ENCODE data around the gene WDR1. TPM values are rescaled to one million over a fixed set of nuclear protein-coding genes. Genes with fewer than 3 reads are reported as not detected.
A peak's percentile ranks its signal among the peaks of the same experiment; 100 is the strongest.

WDR1 gene
- total RNA-seq, 4 donors from 2014 or later: 353 to 530 (median 419) TPM

GRCh38 chr4:10117359-10118047 lies 904 bp upstream of the WDR1 start:
- Histone ChIP-seq H3K4me3 (peak overlapping the region; percentile 51 to 93), H3K36me3 (peaks cover 0 to 28% of the 10 kb centered on the region in 2 donors), H3K4me1 (peaks cover 2 to 78% (median 26%) of the 10 kb centered on the region in 3 donors), H3K9me3 (no peaks in the 10 kb centered on the region), H3K27ac (peak overlapping the region; percentile 93 to 99 (median 98)), H3K27me3 (no peaks in the 10 kb centered on the region)
- no peak for TF ChIP-seq CTCF (IDR thresholded peaks at IDR 0.05)
- TF ChIP-seq POLR2AphosphoS5 (IDR thresholded peaks at IDR 0.05): peak; percentile 17
- no peak for TF ChIP-seq EP300 (IDR thresholded peaks at IDR 0.05)
- TF ChIP-seq POLR2A (IDR thresholded peaks at IDR 0.05): no peak
- 9 to 10% methylated on average over 10 to 16 of the region's 17 CpGs for WGBS, 2 donors (ENCODE audit: low coverage in 1 of 2)
- ATAC-seq: no peak

- WGBS, 2 donors (ENCODE audit: low coverage in 1 of 2): 3 to 5% methylated on average over 4 to 6 of the region's 70 CpGs
- Histone ChIP-seq H3K36me3 (peaks cover 0 to 43% of the 10 kb centered on the region in 2 donors), H3K27ac (peak overlapping the region; percentile 89 to 99 (median 98)), H3K4me3 (peak overlapping the region; percentile 62 to 93), H3K4me1 (peaks cover 2 to 85% (median 41%) of the 10 kb centered on the region in 3 donors), H3K27me3 (no peaks in the 10 kb centered on the region), H3K9me3 (no peaks in the 10 kb centered on the region)
- TF ChIP-seq POLR2A (IDR thresholded peaks at IDR 0.05) (no peak), CTCF (IDR thresholded peaks at IDR 0.05) (no peak), POLR2AphosphoS5 (IDR thresholded peaks at IDR 0.05) (peak; percentile 16), EP300 (IDR thresholded peaks at IDR 0.05) (no peak)
- ATAC-seq: no peak
These were observed 616 bp downstream of the WDR1 start for GRCh38 chr4:10115797-10116568.

GRCh38 chr4:10115271-10115796 lies 1.3 kb downstream of the WDR1 start:
- Histone ChIP-seq H3K27me3 (no peaks in the 10 kb centered on the region), H3K27ac (peak overlapping the region; percentile 89 to 99 (median 98)), H3K4me1 (peaks cover 2 to 85% (median 48%) of the 10 kb centered on the region in 3 donors), H3K4me3 (peak overlapping the region; percentile 62 to 93), H3K36me3 (peaks cover 0 to 49% of the 10 kb centered on the region in 2 donors), H3K9me3 (no peaks in the 10 kb centered on the region)
- TF ChIP-seq CTCF (IDR thresholded peaks at IDR 0.05): no peak
- no peak for TF ChIP-seq EP300 (IDR thresholded peaks at IDR 0.05)
- no peak for TF ChIP-seq POLR2A (IDR thresholded peaks at IDR 0.05)
- peak; percentile 25 for TF ChIP-seq POLR2AphosphoS5 (IDR thresholded peaks at IDR 0.05)
- no peak for ATAC-seq
- WGBS, 2 donors (ENCODE audit: low coverage in 1 of 2): 0% methylated on average over 1 of the region's 15 CpGs

GRCh38 chr4:10114607-10115006 lies 2.0 kb downstream of the WDR1 start:
- no peak for TF ChIP-seq CTCF (IDR thresholded peaks at IDR 0.05)
- no peak for TF ChIP-seq EP300 (IDR thresholded peaks at IDR 0.05)
- no peak for TF ChIP-seq POLR2A (IDR thresholded peaks at IDR 0.05)
- TF ChIP-seq POLR2AphosphoS5 (IDR thresholded peaks at IDR 0.05): no peak
- H3K27ac ChIP-seq: peak overlapping the region; percentile 89 to 99 (median 98)
- ATAC-seq: no peak

More at GRCh38 chr4:10114607-10115006, 2.0 kb downstream of the WDR1 start:
- Histone ChIP-seq H3K36me3 (peaks cover 0 to 49% of the 10 kb centered on the region in 2 donors), H3K27me3 (no peaks in the 10 kb centered on the region), H3K4me1 (peaks cover 3 to 88% (median 55%) of the 10 kb centered on the region in 3 donors), H3K4me3 (peak overlapping the region; percentile 62 to 93), H3K9me3 (no peaks in the 10 kb centered on the region)
- 43 to 46% methylated on average over 2 to 3 of the region's 7 CpGs for WGBS, 2 donors (ENCODE audit: low coverage in 1 of 2)

All from gastroesophageal sphincter (tissue), 4 donors.